Astrocyte (in vitro differentiated cells and primary cell): ENCODE measurements around the gene IQCM. TPM values are rescaled to one million over a fixed set of nuclear protein-coding genes. Genes with fewer than 3 reads are reported as not detected.

Source experiments
- DNase-seq: peaks from one replicate; pipeline ENCODE4 v3.0.0-alpha.2; 2010; ENCODE audit warnings: low read depth
- FAIRE-seq: peaks from 2 replicates; lab custom pipeline; 2011; peaks lifted over from hg19 to GRCh38; lab: Jason Lieb, UNC
- H2AFZ ChIP-seq: 2 replicates; pipeline ENCODE4 v1.6.0; 2012; ENCODE audit warnings: low read depth, low read length, inconsistent platforms
- H3K27ac ChIP-seq: 2 replicates; pipeline ENCODE4 v1.5.1; 2011; ENCODE audit warnings: low read depth, low read length, inconsistent platforms
- H3K27me3 ChIP-seq: 2 replicates; pipeline ENCODE4 v1.6.0; 2011; ENCODE audit warnings: low read length, inconsistent platforms; ENCODE audit not compliant: insufficient read depth
- H3K36me3 ChIP-seq: 2 replicates; pipeline ENCODE4 v1.5.1; 2011; ENCODE audit warnings: low read length, inconsistent platforms; ENCODE audit not compliant: insufficient read depth
- H3K4me1 ChIP-seq: 2 replicates; pipeline ENCODE4 v1.5.1; 2011; ENCODE audit warnings: low read length, inconsistent platforms; ENCODE audit not compliant: insufficient read depth
- H3K4me2 ChIP-seq: 2 replicates; pipeline ENCODE4 v1.6.0; 2012; ENCODE audit warnings: low read length, inconsistent platforms
- H3K4me3 ChIP-seq: 2 replicates; pipeline ENCODE4 v1.5.1; 2011; ENCODE audit warnings: low read depth, mild to moderate bottlenecking, low read length, inconsistent platforms; ENCODE audit not compliant: insufficient read depth
- H3K79me2 ChIP-seq: 2 replicates; pipeline ENCODE4 v1.6.0; 2012; ENCODE audit warnings: mild to moderate bottlenecking, low read length, inconsistent platforms; ENCODE audit not compliant: insufficient read depth
- H3K9ac ChIP-seq: 2 replicates; pipeline ENCODE4 v1.6.0; 2012; ENCODE audit warnings: mild to moderate bottlenecking, low read length, inconsistent platforms
- H3K9me3 ChIP-seq: 2 replicates; pipeline ENCODE4 v1.5.1; 2012; ENCODE audit warnings: low read depth, mild to moderate bottlenecking, low read length, inconsistent platforms; ENCODE audit not compliant: insufficient read depth
- H4K20me1 ChIP-seq: 2 replicates; pipeline ENCODE4 v1.6.0; 2012; ENCODE audit warnings: low read length, inconsistent platforms; ENCODE audit not compliant: insufficient read depth
- H3K27ac Mint-ChIP-seq: one replicate; pipeline ENCODE4 v1.8.0; 2021; ENCODE audit warnings: mild to moderate bottlenecking, mixed read lengths; ENCODE audit not compliant: unreplicated experiment
- H3K27me3 Mint-ChIP-seq: one replicate; pipeline ENCODE4 v1.8.0; 2021; ENCODE audit warnings: low read depth, mixed read lengths; ENCODE audit not compliant: unreplicated experiment
- H3K36me3 Mint-ChIP-seq: one replicate; pipeline ENCODE4 v1.8.0; 2021; ENCODE audit warnings: low read depth, mixed read lengths; ENCODE audit not compliant: unreplicated experiment
- H3K4me1 Mint-ChIP-seq: one replicate; pipeline ENCODE4 v1.8.0; 2021; ENCODE audit warnings: low read depth, mixed read lengths; ENCODE audit not compliant: unreplicated experiment
- H3K4me3 Mint-ChIP-seq: one replicate; pipeline ENCODE4 v1.8.0; 2021; ENCODE audit warnings: mild to moderate bottlenecking, moderate library complexity, mixed read lengths; ENCODE audit not compliant: unreplicated experiment
- H3K9me3 Mint-ChIP-seq: one replicate; pipeline ENCODE4 v1.8.0; 2021; ENCODE audit warnings: mild to moderate bottlenecking, mixed read lengths; ENCODE audit not compliant: unreplicated experiment
- EZH2 ChIP-seq: IDR thresholded peaks from 2 replicates; pipeline ENCODE4 v1.6.1; 2012; ENCODE audit warnings: mild to moderate bottlenecking, low read length, inconsistent platforms; ENCODE audit not compliant: insufficient read depth
- total RNA-seq: library from RNA; stranded (reverse); gene quantifications from 2 replicates; pipeline ENCODE4 v1.2.1, GENCODE V29; 2021
- TF ChIP-seq, protein P1 (sequence below): IDR thresholded peaks from 2 replicates; pipeline ENCODE4 v1.5.1; 2011; ENCODE audit warnings: low read depth, mild to moderate bottlenecking, inconsistent platforms, low read length, moderate library complexity; ENCODE audit not compliant: insufficient read depth

The IQCM gene
- total RNA-seq, 1 donor from 2014 or later = 0.11 TPM

DNA sequence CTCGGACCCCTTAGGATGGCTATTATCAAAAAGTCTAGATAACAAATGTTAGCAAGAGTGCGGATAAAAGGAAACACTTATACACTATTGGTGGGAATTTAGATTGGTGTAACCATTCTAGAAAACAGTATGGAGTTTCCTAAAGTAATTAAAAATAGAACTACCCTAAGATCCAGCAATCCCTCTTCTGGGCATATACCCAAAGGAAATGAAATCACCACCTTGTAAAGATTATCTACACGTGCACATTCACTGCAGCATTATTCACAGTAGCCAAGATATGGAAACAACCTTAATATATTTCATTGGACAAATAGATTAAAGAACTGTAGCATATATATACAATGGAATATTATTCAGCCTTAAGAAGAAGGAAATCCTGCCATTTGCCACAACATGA lies 462.4 kb downstream of the IQCM start:
- no peaks in the 10 kb centered on the region for H3K9me3 ChIP-seq
- H3K9ac ChIP-seq = no peak overlapping the region
- H3K27ac ChIP-seq = no peak overlapping the region
- Mint-ChIP-seq H3K9me3 (peaks cover 3% of the 10 kb centered on the region), H3K36me3 (no peaks in the 10 kb centered on the region), H3K4me1 (no peaks in the 10 kb centered on the region), H3K27me3 (no peaks in the 10 kb centered on the region), H3K27ac (no peak overlapping the region), H3K4me3 (no peak overlapping the region)
- no peaks in the 10 kb centered on the region for H3K36me3 ChIP-seq
- H2AFZ ChIP-seq = no peak overlapping the region
- no peaks in the 10 kb centered on the region for H3K27me3 ChIP-seq
- TF ChIP-seq, protein P1, sequence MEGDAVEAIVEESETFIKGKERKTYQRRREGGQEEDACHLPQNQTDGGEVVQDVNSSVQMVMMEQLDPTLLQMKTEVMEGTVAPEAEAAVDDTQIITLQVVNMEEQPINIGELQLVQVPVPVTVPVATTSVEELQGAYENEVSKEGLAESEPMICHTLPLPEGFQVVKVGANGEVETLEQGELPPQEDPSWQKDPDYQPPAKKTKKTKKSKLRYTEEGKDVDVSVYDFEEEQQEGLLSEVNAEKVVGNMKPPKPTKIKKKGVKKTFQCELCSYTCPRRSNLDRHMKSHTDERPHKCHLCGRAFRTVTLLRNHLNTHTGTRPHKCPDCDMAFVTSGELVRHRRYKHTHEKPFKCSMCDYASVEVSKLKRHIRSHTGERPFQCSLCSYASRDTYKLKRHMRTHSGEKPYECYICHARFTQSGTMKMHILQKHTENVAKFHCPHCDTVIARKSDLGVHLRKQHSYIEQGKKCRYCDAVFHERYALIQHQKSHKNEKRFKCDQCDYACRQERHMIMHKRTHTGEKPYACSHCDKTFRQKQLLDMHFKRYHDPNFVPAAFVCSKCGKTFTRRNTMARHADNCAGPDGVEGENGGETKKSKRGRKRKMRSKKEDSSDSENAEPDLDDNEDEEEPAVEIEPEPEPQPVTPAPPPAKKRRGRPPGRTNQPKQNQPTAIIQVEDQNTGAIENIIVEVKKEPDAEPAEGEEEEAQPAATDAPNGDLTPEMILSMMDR = no peak
- TF ChIP-seq EZH2 = no peak
- H3K4me1 ChIP-seq = no peaks in the 10 kb centered on the region
- H4K20me1 ChIP-seq = no peaks in the 10 kb centered on the region
- no peak overlapping the region for H3K4me2 ChIP-seq
- no peaks in the 10 kb centered on the region for H3K79me2 ChIP-seq
- H3K4me3 ChIP-seq = no peak overlapping the region
- DNase-seq (no peak), FAIRE-seq (no peak)

GRCh38 chr4:149349541-149349940 lies 466.1 kb downstream of the IQCM start:
- FAIRE-seq (no peak), DNase-seq (no peak)
- H3K27me3 ChIP-seq = no peaks in the 10 kb centered on the region
- H3K79me2 ChIP-seq = no peaks in the 10 kb centered on the region
- no peak overlapping the region for H3K9ac ChIP-seq
- H3K9me3 ChIP-seq = no peaks in the 10 kb centered on the region
- H3K4me3 ChIP-seq = no peak overlapping the region
- TF ChIP-seq EZH2 = no peak
- TF ChIP-seq, protein P1 = no peak
- H2AFZ ChIP-seq = no peak overlapping the region
- no peaks in the 10 kb centered on the region for H4K20me1 ChIP-seq
- H3K27me3 Mint-ChIP-seq = no peaks in the 10 kb centered on the region
- no peak overlapping the region for H3K27ac Mint-ChIP-seq
- no peak overlapping the region for H3K4me3 Mint-ChIP-seq
- peaks cover 3% of the 10 kb centered on the region for H3K9me3 Mint-ChIP-seq
- H3K27ac ChIP-seq = no peak overlapping the region
- H3K4me2 ChIP-seq = no peak overlapping the region
- no peaks in the 10 kb centered on the region for H3K4me1 ChIP-seq
- no peaks in the 10 kb centered on the region for H3K36me3 ChIP-seq
- no peaks in the 10 kb centered on the region for H3K36me3 Mint-ChIP-seq
- H3K4me1 Mint-ChIP-seq = peaks cover 5% of the 10 kb centered on the region

GRCh38 chr4:149347139-149347538 lies 468.5 kb downstream of the IQCM start:
- no peaks in the 10 kb centered on the region for H3K9me3 Mint-ChIP-seq
- H3K4me2 ChIP-seq = no peak overlapping the region
- no peaks in the 10 kb centered on the region for H3K9me3 ChIP-seq
- H3K27me3 ChIP-seq = no peaks in the 10 kb centered on the region
- H3K4me1 Mint-ChIP-seq = peaks cover 8% of the 10 kb centered on the region
- TF ChIP-seq, protein P1 = no peak
- TF ChIP-seq EZH2 = no peak
- no peak overlapping the region for H3K4me3 Mint-ChIP-seq
- H3K27me3 Mint-ChIP-seq = no peaks in the 10 kb centered on the region
- H3K36me3 Mint-ChIP-seq = no peaks in the 10 kb centered on the region
- no peak overlapping the region for H3K27ac ChIP-seq
- DNase-seq (peak; percentile 12), FAIRE-seq (no peak)
- no peaks in the 10 kb centered on the region for H3K79me2 ChIP-seq
- H4K20me1 ChIP-seq = no peaks in the 10 kb centered on the region
- H3K9ac ChIP-seq = no peak overlapping the region
- H3K27ac Mint-ChIP-seq = no peak overlapping the region
- no peaks in the 10 kb centered on the region for H3K36me3 ChIP-seq
- H3K4me3 ChIP-seq = no peak overlapping the region
- H3K4me1 ChIP-seq = no peaks in the 10 kb centered on the region
- no peak overlapping the region for H2AFZ ChIP-seq
